ENCODE measurements around the gene FAM120AOS.
"Not testable (repeated sequence)": the region's sequence is repeated elsewhere in the genome, so short reads cannot be mapped to it uniquely, and the experiment has no call there.

FAM120AOS gene

GRCh38 chr9:93440896-93441580, 12.3 kb downstream of the FAM120AOS start:
- no peak for DNase-seq (ENCODE audit: extremely low read depth in 1 of 2, low read depth in 1 of 2)

- DNase-seq (ENCODE audit: extremely low read depth in 1 of 2, low read depth in 1 of 2), result not testable (repeated sequence)
These were observed 14.1 kb downstream of the FAM120AOS start for GRCh38 chr9:93439301-93439700.

- no peak for DNase-seq (ENCODE audit: extremely low read depth in 1 of 2, low read depth in 1 of 2)
These were observed 15.4 kb downstream of the FAM120AOS start for GRCh38 chr9:93437996-93438395.

- no peak for DNase-seq (ENCODE audit: extremely low read depth in 1 of 2, low read depth in 1 of 2)
These were observed 16.6 kb downstream of the FAM120AOS start for GRCh38 chr9:93436655-93437407.

GRCh38 chr9:93436218-93436617, 17.2 kb downstream of the FAM120AOS start:
- DNase-seq (ENCODE audit: extremely low read depth in 1 of 2, low read depth in 1 of 2), result no peak

- DNase-seq (ENCODE audit: extremely low read depth in 1 of 2, low read depth in 1 of 2), result no peak
These were observed 18.0 kb downstream of the FAM120AOS start for GRCh38 chr9:93435386-93435785.

GRCh38 chr9:93434056-93434455, 19.3 kb downstream of the FAM120AOS start:
- no peak for DNase-seq (ENCODE audit: extremely low read depth in 1 of 2, low read depth in 1 of 2)

GRCh38 chr9:93432964-93433363, 20.4 kb downstream of the FAM120AOS start:
- DNase-seq (ENCODE audit: extremely low read depth in 1 of 2, low read depth in 1 of 2), result no peak

GRCh38 chr9:93431539-93432105, 21.8 kb downstream of the FAM120AOS start:
- DNase-seq (ENCODE audit: extremely low read depth in 1 of 2, low read depth in 1 of 2), result no peak

GRCh38 chr9:93427655-93428379, 25.6 kb downstream of the FAM120AOS start:
- DNase-seq (ENCODE audit: extremely low read depth in 1 of 2, low read depth in 1 of 2), result no peak

- DNase-seq (ENCODE audit: extremely low read depth in 1 of 2, low read depth in 1 of 2), result no peak
These were observed 30.3 kb downstream of the FAM120AOS start for GRCh38 chr9:93422977-93423616.

- no peak for DNase-seq (ENCODE audit: extremely low read depth in 1 of 2, low read depth in 1 of 2)
These were observed 34.4 kb downstream of the FAM120AOS start for GRCh38 chr9:93419023-93419422.

- DNase-seq (ENCODE audit: extremely low read depth in 1 of 2, low read depth in 1 of 2), result no peak
These were observed 35.8 kb downstream of the FAM120AOS start for GRCh38 chr9:93417538-93417937.

GRCh38 chr9:93416530-93417235, 36.7 kb downstream of the FAM120AOS start:
- DNase-seq (ENCODE audit: extremely low read depth in 1 of 2, low read depth in 1 of 2), result no peak

GRCh38 chr9:93415176-93415690, 38.1 kb downstream of the FAM120AOS start:
- DNase-seq (ENCODE audit: extremely low read depth in 1 of 2, low read depth in 1 of 2), result no peak

GRCh38 chr9:93413530-93413929, 39.9 kb downstream of the FAM120AOS start:
- DNase-seq (ENCODE audit: extremely low read depth in 1 of 2, low read depth in 1 of 2), result no peak

GRCh38 chr9:93406371-93406770, 47.0 kb downstream of the FAM120AOS start:
- no peak for DNase-seq (ENCODE audit: extremely low read depth in 1 of 2, low read depth in 1 of 2)

GRCh38 chr9:93398471-93398870, 54.9 kb downstream of the FAM120AOS start:
- no peak for DNase-seq (ENCODE audit: extremely low read depth in 1 of 2, low read depth in 1 of 2)

GRCh38 chr9:93397661-93398373, 55.6 kb downstream of the FAM120AOS start:
- DNase-seq (ENCODE audit: extremely low read depth in 1 of 2, low read depth in 1 of 2), result no peak

Measured in stimulated activated CD8-positive, alpha-beta memory T cell treated with anti-CD3 and anti-CD28 coated beads, Interleukin-7, amount 100 ng/mL, for 48 hours (primary cell).